Measurements from ENCODE around the gene SAP25.

DNA sequence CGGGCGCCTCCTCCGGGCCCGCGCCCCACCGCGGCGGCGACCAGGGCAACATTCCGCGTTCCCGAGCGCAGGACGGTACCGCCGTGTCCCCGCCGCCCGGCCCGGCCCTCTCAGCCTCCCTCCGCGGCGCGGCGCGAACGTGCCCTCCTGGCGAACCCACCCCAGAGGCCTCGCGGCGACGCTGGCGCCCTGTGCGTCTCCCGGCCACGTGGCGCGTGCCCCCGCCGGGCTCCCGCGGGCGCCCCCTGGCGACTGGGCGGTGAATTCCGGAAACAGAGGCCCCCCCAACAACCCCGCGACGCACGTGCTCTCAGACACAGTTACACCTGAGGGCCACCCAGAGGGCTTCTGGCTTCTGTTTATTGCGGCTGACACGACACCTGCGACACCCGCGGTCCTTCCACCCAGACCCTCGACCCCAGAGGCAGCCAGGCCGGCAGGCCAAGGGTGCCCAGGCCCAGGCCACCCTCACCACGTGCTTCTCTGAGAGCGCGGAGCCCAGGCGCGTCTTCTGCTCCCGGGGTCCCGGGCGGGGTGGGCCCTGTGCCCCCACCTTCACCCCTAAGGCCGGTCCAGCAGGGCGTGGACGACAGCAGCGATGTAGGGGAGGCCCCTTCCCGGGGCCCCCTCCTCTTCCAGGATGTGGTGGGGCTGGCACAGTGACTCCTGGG lies at the start of gene SAP25:
- TF ChIP-seq, protein P1, sequence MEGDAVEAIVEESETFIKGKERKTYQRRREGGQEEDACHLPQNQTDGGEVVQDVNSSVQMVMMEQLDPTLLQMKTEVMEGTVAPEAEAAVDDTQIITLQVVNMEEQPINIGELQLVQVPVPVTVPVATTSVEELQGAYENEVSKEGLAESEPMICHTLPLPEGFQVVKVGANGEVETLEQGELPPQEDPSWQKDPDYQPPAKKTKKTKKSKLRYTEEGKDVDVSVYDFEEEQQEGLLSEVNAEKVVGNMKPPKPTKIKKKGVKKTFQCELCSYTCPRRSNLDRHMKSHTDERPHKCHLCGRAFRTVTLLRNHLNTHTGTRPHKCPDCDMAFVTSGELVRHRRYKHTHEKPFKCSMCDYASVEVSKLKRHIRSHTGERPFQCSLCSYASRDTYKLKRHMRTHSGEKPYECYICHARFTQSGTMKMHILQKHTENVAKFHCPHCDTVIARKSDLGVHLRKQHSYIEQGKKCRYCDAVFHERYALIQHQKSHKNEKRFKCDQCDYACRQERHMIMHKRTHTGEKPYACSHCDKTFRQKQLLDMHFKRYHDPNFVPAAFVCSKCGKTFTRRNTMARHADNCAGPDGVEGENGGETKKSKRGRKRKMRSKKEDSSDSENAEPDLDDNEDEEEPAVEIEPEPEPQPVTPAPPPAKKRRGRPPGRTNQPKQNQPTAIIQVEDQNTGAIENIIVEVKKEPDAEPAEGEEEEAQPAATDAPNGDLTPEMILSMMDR (IDR thresholded peaks at IDR 0.05; ENCODE audit: insufficient read depth, low read depth, low read length): no peak
- no peak for TF ChIP-seq EZH2 (IDR thresholded peaks at IDR 0.05; ENCODE audit: insufficient read depth, low read length)

Data from astrocyte (in vitro differentiated cells and primary cell).